Urinary bladder (tissue), 4 donors: Measurements from ENCODE around the gene ROPN1B. TPM values are rescaled to one million over a fixed set of nuclear protein-coding genes. Genes with fewer than 3 reads are reported as not detected.

Experiments
- DNase-seq: peaks from one replicate; pipeline ENCODE4 v3.0.0-alpha.2; 2015; ENCODE audit errors: extremely low spot score
- H3K27ac ChIP-seq: one replicate; pipeline ENCODE4 v1.5.1; 2013; ENCODE audit warnings: low read depth, mild to moderate bottlenecking, moderate library complexity
- H3K36me3 ChIP-seq: one replicate; pipeline ENCODE4 v1.6.1; 2013; ENCODE audit warnings: mild to moderate bottlenecking, moderate library complexity; ENCODE audit not compliant: insufficient read depth
- H3K4me1 ChIP-seq: one replicate; pipeline ENCODE4 v1.6.1; 2013; ENCODE audit warnings: mild to moderate bottlenecking, moderate library complexity; ENCODE audit not compliant: insufficient read depth
- H3K4me3 ChIP-seq: one replicate; pipeline ENCODE4 v1.5.1; 2013; ENCODE audit warnings: low read depth, low read length
- WGBS: extraction: QIAGEN DNeasy Blood & Tissue Kit; methylation state at CpG from one replicate; pipeline ENCODE4 v1.1.7; 2013; 5-methylcytosine and 5-hydroxymethylcytosine counted together
- polyA plus RNA-seq: library from polyadenylated mRNA; stranded (reverse); fragments of 200-250 nt; gene quantifications from one replicate; pipeline ENCODE4 v1.2.3, GENCODE V29; 2013
- small RNA-seq: library from RNA; depleted of rRNA; stranded (forward); fragments of <200 nt; gene quantifications from one replicate; pipeline ENCODE3, GENCODE V24; 2014
- total RNA-seq: library from RNA; depleted of rRNA; stranded (reverse); fragments of >200 nt; gene quantifications from one replicate; pipeline ENCODE4 v1.2.3, GENCODE V29; 2014
- donor health status: healthy with polysubstance abuse.
- donor health status: healthy.

ROPN1B gene
- total and polyA plus RNA-seq, 2 donors, result 0.16 to 0.26 TPM

DNA sequence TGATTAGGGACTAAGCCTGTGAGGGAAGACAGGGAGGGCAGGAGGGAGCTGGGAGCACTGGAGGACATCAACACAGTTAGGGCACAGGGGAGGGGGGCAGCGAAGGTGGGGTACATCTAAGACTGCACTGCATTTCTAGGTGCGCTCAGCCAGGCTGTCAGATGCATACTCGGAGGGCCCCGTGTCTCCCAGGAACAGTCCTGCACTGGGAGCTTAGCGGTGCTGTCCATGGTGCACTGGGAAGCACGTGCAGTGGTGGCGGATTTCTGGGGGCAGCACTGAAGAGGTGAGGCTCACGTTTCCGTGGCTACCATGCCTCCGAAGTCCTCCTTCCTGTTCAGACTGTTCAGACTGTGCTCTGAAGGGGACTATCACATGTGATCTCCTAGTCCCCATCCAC, 54.4 kb downstream of the ROPN1B start:
- Histone ChIP-seq H3K36me3 (peaks cover 1% of the 10 kb centered on the region), H3K4me1 (no peaks in the 10 kb centered on the region), H3K4me3 (no peak overlapping the region), H3K27ac (no peak overlapping the region)
- DNase-seq, result no peak
- 65% methylated on average over 10 of the region's 10 CpGs for WGBS

DNA sequence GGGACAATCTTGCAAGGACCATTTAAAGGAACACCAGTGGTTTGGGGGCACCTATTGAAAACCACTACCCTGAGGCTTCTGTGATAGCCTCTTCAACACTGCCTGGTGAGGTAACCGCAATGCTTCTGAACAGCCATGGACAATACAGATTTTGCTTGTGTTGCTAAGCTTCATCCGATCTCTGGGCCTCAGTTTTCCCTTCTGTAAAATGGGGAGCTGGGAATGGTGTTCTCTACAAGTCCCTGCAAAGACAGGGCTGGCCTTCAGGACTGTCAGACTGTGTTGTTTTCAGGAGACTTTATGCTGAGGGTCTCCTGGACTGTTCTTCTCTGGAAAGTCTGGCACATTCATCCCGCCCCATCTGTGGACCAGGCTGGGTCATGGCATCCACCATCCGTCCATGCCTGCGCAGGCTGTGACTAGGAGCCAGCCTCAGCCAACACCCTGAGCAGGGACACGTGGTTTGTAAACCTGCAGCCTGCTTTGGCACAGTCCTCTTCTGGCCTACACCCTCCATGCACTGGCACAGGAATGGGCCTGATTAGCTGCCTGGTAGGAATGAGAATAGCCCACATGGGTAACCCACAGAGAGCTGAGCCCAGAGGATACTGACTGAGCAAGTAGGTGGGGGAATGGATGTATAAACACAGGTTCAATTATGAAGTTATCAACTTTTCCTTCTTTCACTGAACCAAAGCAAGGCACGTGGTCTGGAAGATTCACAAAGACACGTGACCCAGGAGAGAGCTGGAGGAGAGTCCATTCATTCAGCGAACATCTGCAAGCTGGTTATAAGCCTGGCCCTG, 55.3 kb downstream of the ROPN1B start:
- no peak for DNase-seq
- Histone ChIP-seq H3K36me3 (peaks cover 1% of the 10 kb centered on the region), H3K27ac (no peak overlapping the region), H3K4me1 (no peaks in the 10 kb centered on the region), H3K4me3 (no peak overlapping the region)
- 92% methylated on average over 9 of the region's 9 CpGs for WGBS

DNA sequence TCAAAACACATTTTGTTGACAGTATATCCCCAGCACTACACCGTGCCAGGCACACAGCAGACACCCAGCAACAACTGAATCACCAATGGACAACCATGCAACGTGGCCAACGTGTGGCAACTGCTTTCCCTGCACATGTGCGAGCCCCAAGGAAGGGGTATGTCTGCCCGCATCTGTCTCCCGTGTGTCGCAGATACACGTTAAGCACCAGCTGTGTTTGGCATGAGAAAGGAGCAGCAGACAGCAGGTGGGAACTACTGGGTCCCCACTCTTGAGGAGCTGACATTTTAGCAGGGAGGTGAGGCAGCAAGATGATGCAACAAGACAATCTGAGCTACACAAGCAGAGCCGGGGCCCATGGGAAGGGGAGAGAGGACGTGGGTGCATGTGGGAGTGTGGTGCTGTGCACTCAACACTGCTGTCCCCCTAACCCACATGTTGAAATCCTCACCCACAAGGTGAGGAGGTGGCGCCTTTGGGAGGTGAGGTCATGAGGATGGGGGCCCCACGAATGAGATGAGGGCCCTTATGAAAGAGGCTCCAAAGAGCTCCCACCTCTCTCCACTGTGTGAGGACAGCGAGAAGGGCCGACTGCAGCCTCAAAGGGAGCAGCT, 56.2 kb downstream of the ROPN1B start:
- DNase-seq, result no peak
- H3K4me1 ChIP-seq, result no peaks in the 10 kb centered on the region
- no peak overlapping the region for H3K27ac ChIP-seq
- peaks cover 1% of the 10 kb centered on the region for H3K36me3 ChIP-seq
- H3K4me3 ChIP-seq, result no peak overlapping the region
- WGBS, result 90% methylated on average over 14 of the region's 14 CpGs

DNA sequence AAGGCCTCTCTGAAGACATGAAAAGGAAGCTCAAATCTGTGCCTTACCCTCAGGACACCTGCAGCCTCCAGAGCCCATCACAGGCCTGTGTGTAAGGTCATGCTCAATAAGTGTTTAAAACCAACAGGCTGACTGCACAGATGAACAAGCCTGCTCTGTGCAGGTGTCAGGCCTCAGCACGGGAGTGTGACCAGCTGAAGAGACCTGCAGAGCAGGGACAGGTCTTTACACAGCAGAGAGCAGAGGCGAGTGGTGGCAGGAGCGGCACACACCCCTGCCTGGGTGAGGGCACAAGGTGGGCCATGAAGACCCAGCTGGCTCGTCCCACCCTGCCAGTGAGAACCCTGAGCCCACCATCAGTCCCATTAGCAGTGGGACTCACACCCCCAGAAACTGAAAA, 56.9 kb downstream of the ROPN1B start:
- no peak overlapping the region for H3K27ac ChIP-seq
- 96% methylated on average over 4 of the region's 4 CpGs for WGBS
- H3K4me1 ChIP-seq, result no peaks in the 10 kb centered on the region
- no peak overlapping the region for H3K4me3 ChIP-seq
- no peak for DNase-seq
- peaks cover 1% of the 10 kb centered on the region for H3K36me3 ChIP-seq

DNA sequence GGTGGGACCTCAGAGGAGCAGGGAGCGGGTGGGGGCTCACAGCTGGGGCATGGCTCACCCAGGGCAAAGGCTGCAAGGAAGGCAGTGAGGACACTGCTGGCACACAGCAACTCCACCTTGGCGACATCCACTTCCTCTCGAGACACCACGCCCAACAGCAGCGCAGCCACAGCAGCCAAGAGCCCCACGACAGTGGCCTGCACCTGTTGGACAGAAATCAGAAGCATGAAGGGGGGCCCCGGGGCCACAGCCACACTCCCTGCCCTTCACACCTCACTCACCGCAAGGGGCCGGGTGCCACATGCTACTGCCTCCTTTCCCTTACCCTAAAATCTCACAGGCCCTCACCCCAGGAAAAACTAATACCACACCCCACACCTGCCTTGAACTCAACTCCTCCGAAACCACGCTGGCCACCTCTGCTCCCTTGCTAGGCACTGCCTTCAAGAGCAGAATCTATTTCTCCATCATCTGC, 57.3 kb downstream of the ROPN1B start:
- H3K4me3 ChIP-seq, result no peak overlapping the region
- WGBS, result 93% methylated on average over 11 of the region's 11 CpGs
- H3K36me3 ChIP-seq, result peaks cover 1% of the 10 kb centered on the region
- no peaks in the 10 kb centered on the region for H3K4me1 ChIP-seq
- DNase-seq, result no peak
- H3K27ac ChIP-seq, result no peak overlapping the region

DNA sequence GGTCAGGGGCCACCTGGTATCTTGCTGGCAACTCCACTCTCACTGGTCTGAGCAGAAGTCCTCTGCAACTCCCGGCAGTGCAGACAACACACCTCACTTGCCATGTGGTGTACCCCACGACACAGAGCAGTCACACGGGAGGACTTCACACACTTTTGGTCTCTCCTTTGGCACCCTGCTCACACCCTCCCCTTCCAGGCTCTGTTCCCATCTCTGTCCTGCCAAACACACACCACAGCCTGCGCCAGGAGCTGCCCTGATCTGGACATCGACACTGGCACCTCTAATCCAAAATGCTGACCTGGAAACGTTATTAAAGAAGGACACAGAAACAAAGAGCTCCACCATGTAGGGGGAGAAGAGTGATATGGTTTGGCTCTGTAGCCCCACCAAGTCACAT, 57.8 kb downstream of the ROPN1B start:
- WGBS, result 79% methylated on average over 6 of the region's 6 CpGs
- DNase-seq, result no peak
- Histone ChIP-seq H3K36me3 (peaks cover 1% of the 10 kb centered on the region), H3K4me3 (no peak overlapping the region), H3K27ac (no peak overlapping the region), H3K4me1 (no peaks in the 10 kb centered on the region)

DNA sequence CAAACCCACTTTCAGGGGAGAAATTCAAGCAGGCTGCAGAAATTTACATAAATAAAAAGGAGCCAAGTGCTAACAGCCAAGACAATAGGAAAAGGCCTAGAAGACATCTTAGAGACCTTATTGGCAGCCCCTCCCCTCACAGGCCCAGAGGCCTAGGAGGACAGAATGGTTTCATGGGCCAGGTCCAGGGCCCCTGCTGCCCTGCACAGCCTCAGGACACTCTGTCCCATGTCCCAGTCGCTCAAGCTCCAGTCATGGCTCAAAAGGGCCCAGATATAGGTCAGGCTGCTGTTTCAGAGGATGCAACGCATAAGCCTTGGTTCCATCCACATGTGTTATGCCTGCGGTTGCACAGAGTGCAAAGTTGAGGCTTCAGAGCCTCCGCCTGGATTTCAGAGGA, 59.1 kb downstream of the ROPN1B start:
- peaks cover 1% of the 10 kb centered on the region for H3K36me3 ChIP-seq
- no peak overlapping the region for H3K27ac ChIP-seq
- DNase-seq, result no peak
- WGBS, result 99% methylated on average over 4 of the region's 4 CpGs
- H3K4me3 ChIP-seq, result no peak overlapping the region
- no peaks in the 10 kb centered on the region for H3K4me1 ChIP-seq

DNA sequence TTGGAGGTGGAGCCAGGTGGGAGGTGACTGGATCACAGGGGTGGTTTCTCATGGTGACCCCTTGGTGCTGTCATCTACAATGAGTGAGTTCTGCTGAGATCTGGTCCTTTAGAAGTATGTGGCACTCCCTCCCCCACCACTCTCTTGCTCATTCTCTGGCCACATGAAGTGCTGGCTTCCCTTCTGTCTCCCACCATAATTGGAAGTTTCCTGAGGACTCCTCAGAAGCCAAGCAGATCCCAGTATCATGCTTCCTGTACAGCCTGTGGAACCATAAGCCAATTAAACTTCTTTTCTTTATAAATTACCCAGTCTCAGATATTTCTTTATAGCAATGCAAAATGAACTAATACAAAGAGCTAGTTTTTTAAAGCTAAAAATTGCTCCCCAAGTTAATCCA, 60.3 kb downstream of the ROPN1B start:
- H3K27ac ChIP-seq, result no peak overlapping the region
- no peak for DNase-seq
- H3K4me3 ChIP-seq, result no peak overlapping the region
- peaks cover 1% of the 10 kb centered on the region for H3K36me3 ChIP-seq
- H3K4me1 ChIP-seq, result no peaks in the 10 kb centered on the region

DNA sequence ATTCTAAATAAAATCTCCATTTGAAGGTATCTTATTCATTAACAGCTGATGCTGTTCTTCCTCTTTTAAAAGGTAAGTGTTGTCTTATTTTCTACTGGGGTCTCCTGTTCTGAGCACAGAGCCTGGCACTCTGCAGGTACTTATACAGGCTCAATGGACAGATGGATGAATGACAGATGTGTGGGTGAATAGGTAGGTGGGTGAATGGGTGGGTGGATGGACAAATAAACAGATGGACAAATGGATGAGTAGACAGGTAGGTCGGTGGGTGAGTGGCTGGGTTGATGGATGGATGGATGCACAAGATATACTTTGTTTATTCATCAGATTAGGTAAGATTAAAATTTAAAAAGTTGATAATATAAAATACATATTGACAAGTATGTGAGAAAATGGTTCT, 61.5 kb downstream of the ROPN1B start:
- WGBS, result 73% methylated on average over 1 of the region's 1 CpG

DNA sequence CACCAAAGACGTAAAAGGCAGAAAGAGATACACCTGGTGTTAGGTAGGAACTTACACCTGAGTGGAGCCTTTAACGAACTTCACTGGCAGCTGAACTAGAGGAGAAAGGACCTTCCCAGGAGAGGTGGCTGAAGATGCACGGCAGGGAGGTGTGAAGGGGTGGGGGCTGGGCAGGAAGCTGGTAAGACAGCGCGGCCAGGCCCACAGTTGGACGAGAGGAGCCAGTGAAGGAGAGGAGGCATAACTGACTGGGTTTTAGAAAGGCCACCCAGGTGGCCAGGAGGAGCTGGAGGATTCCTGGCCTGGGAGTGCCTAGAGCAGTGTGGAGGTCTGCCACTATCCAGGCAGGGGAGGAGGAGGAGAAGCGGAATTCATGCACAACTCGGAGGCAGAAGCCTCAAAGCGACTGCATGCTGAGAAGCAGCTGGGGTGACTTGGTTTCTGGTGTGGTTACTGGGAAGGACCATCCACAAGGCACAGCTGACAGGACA, 63.0 kb downstream of the ROPN1B start:
- H3K4me3 ChIP-seq, result no peak overlapping the region
- H3K36me3 ChIP-seq, result no peaks in the 10 kb centered on the region
- H3K27ac ChIP-seq, result no peak overlapping the region
- no peaks in the 10 kb centered on the region for H3K4me1 ChIP-seq
- 76% methylated on average over 9 of the region's 9 CpGs for WGBS
- no peak for DNase-seq

More for the DNA sequence above, 61.5 kb downstream of the ROPN1B start:
- Histone ChIP-seq H3K27ac (no peak overlapping the region), H3K4me1 (no peaks in the 10 kb centered on the region), H3K36me3 (peaks cover 1% of the 10 kb centered on the region), H3K4me3 (no peak overlapping the region)
- DNase-seq, result no peak

Small RNA genes lying within 50 kb of the gene (small RNA-seq; reads per million reads assigned to genes)
- not detected for gene AC092903.1

Other genes with a start within 250 kb of the ROPN1B start
- 36.3 TPM for gene SLC41A3, start 114.9 kb downstream of the ROPN1B start, total RNA-seq
- 57.1 TPM for gene SLC41A3, start 114.9 kb downstream of the ROPN1B start, polyA plus RNA-seq
- gene ALDH1L1, start 211.4 kb downstream of the ROPN1B start, total RNA-seq, result 11.5 TPM
- gene ALDH1L1, start 211.4 kb downstream of the ROPN1B start, polyA plus RNA-seq, result 24.0 TPM